ENCODE results near the gene MAP7D1. TPM values are rescaled to one million over a fixed set of nuclear protein-coding genes. Genes with fewer than 3 reads are reported as not detected.
A peak's percentile ranks its signal among the peaks of the same experiment; 100 is the strongest.

MAP7D1 gene
- polyA plus RNA-seq, 1 of the 3 experiments (the other 2 are of a cell fraction): 69.9 TPM

DNA sequence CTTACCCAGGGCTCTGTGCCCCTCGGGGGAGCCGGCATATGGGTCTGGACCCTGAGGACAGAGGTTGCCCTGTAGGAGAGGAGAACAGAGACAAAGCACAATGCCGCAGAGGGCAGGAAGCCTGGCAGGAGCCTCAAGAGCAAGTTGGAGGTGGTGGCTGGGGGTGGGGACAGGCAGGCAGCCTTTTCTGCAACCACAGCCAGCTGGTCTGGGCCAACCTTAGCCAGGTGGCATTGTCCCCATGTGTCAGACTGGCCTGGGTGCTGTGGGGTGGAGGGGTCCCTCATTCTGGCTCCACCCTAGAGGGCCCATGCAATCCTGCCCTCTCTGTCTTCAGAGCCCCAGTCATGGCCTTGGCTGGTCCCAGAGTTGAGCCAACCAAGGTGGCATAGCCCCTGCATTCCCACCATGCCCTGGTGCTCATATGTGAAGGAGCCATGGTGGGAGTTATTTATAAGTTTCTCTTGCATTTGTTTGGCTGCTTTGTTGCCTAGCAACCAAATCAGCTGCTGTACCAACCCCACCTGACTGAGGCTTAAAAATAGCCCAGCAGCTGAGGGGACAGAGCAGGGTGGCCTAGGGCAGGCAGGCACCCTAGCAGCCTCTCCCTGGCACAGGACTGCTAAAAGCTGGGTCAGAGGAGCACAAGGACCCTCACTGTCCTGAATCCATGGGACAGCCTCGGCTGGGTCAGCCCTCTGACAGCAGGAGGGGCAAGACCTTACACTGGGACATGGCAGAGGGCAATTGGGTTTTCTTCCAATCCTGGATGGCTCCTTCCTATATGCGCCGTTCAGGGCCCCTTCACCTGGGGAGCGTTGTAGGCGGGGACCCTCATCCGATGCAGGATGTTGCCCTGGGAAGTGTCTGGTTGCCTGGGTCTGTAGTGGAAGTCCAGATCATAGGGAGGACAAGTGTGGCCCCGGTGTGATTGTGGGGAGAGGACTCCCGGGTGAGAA lies 19.5 kb downstream of the MAP7D1 start:
- 90% methylated on average over 6 of the region's 11 CpGs for WGBS (ENCODE audit: low lambda C conversion rate)
- Histone ChIP-seq H3F3A (replicated peaks; ENCODE audit: insufficient read depth) (peaks cover 4% of the 10 kb centered on the region), H3K4me1 (ENCODE audit: control insufficient read depth in 1 of 2, insufficient read depth in 2 of 2, low read depth in 1 of 2, low read length in 1 of 2) (peaks cover 0 to 15% of the 10 kb centered on the region in 2 experiments; a peak in 2 of 4 replicates), H3K79me2 (ENCODE audit: insufficient read depth) (peaks cover 64% of the 10 kb centered on the region), H3K9me2 (no peaks in the 10 kb centered on the region), H3K36me3 (replicated peaks in 1 of 2; ENCODE audit: control insufficient read depth in 1 of 2, insufficient read depth in 2 of 2, low read length in 1 of 2) (peaks cover 58 to 75% of the 10 kb centered on the region in 2 experiments), H2AFZ (ENCODE audit: low read depth) (no peak overlapping the region), H3K4me2 (no peak overlapping the region), H3K27me3 (ENCODE audit: insufficient read depth) (no peaks in the 10 kb centered on the region), H4K20me1 (ENCODE audit: insufficient read depth) (peaks cover 41% of the 10 kb centered on the region), H3K9me3 (no peaks in the 10 kb centered on the region), H3K27ac (ENCODE audit: low read depth in 2 of 2, low read length in 1 of 2) (peak overlapping the region in 1 of 2 experiments; percentile 46; a peak in 2 of 4 replicates), H3K9ac (no peak overlapping the region; the same call in 1 of the 2 replicates), H3K4me3 (ENCODE audit: low read depth in 2 of 2, low read length in 1 of 2) (no peak overlapping the region)
- ChIA-PET POLR2A (no interaction called here), CTCF (interaction anchor here (1.0 to 1.5 kb wide), 2 partner anchors 13 to 14 kb away, joined by 3 to 5 read pairs; no protein-coding TSS in a partner anchor)
- DNase-seq: no peak
- no peak for TF ChIP-seq RXRA (IDR thresholded peaks at IDR 0.05; ENCODE audit: borderline replicate concordance, low read depth)

DNA sequence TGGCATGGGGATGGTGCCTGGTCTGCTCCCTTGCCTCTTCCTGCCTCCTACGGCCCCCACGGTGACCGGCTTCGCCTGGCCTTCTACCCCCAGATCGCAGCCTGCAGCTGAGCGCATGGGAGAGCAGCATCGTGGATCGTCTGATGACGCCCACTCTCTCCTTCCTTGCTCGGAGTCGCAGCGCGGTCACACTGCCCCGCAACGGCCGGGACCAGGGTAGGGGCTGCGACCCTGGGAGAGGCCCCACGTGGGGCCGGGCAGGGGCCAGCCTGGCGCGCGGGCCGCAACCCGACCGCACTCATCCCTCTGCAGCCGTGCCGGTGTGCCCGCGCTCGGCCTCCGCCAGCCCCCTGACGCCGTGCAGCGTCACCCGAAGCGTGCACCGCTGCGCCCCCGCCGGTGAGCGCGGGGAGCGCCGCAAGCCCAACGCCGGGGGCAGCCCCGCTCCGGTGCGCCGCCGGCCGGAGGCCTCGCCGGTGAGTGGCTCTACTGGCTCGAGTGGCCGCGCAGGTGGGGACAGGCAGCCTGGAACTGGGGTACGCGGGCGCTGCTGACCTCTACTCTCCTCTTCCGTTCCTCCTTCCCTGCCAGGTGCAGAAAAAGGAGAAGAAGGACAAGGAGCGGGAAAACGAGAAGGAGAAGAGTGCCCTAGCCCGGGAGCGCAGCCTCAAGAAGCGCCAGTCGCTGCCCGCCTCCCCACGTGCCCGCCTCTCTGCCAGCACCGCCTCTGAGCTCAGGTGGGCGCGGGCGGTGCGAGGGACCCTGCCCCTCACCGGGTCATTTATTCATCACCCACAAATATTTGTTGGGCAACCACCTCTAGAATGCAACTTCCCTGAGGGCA lies 20.4 kb downstream of the MAP7D1 start:
- ChIA-PET POLR2A (no interaction called here), CTCF (interaction anchor here (1.5 kb wide), 1 partner anchor 12 kb away, joined by 5 read pairs; no protein-coding TSS in a partner anchor)
- no peak overlapping the region for H3K4me2 ChIP-seq
- H3K4me1 ChIP-seq (ENCODE audit: control insufficient read depth in 1 of 2, insufficient read depth in 2 of 2, low read depth in 1 of 2, low read length in 1 of 2): peaks cover 0 to 15% of the 10 kb centered on the region in 2 experiments; a peak in 2 of 4 replicates
- no peaks in the 10 kb centered on the region for H3K9me3 ChIP-seq
- H3F3A ChIP-seq (replicated peaks; ENCODE audit: insufficient read depth): peaks cover 7% of the 10 kb centered on the region
- TF ChIP-seq, protein P1, sequence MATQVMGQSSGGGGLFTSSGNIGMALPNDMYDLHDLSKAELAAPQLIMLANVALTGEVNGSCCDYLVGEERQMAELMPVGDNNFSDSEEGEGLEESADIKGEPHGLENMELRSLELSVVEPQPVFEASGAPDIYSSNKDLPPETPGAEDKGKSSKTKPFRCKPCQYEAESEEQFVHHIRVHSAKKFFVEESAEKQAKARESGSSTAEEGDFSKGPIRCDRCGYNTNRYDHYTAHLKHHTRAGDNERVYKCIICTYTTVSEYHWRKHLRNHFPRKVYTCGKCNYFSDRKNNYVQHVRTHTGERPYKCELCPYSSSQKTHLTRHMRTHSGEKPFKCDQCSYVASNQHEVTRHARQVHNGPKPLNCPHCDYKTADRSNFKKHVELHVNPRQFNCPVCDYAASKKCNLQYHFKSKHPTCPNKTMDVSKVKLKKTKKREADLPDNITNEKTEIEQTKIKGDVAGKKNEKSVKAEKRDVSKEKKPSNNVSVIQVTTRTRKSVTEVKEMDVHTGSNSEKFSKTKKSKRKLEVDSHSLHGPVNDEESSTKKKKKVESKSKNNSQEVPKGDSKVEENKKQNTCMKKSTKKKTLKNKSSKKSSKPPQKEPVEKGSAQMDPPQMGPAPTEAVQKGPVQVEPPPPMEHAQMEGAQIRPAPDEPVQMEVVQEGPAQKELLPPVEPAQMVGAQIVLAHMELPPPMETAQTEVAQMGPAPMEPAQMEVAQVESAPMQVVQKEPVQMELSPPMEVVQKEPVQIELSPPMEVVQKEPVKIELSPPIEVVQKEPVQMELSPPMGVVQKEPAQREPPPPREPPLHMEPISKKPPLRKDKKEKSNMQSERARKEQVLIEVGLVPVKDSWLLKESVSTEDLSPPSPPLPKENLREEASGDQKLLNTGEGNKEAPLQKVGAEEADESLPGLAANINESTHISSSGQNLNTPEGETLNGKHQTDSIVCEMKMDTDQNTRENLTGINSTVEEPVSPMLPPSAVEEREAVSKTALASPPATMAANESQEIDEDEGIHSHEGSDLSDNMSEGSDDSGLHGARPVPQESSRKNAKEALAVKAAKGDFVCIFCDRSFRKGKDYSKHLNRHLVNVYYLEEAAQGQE (IDR thresholded peaks at IDR 0.05; ENCODE audit: low read depth, low read length): no peak
- TF ChIP-seq RFX5 (IDR thresholded peaks at IDR 0.05; ENCODE audit: low read length) (no peak), FOSL2 (IDR thresholded peaks at IDR 0.05; ENCODE audit: borderline replicate concordance, low read depth) (no peak), MEF2A (IDR thresholded peaks at IDR 0.05; ENCODE audit: borderline replicate concordance, low read depth) (no peak), JUND (IDR thresholded peaks at IDR 0.05) (no peak), FOXM1 (IDR thresholded peaks at IDR 0.05; ENCODE audit: low read depth) (no peak), POLR2AphosphoS5 (IDR thresholded peaks at IDR 0.05; ENCODE audit: low read depth, low read length) (no peak)
- TF ChIP-seq, protein P2, sequence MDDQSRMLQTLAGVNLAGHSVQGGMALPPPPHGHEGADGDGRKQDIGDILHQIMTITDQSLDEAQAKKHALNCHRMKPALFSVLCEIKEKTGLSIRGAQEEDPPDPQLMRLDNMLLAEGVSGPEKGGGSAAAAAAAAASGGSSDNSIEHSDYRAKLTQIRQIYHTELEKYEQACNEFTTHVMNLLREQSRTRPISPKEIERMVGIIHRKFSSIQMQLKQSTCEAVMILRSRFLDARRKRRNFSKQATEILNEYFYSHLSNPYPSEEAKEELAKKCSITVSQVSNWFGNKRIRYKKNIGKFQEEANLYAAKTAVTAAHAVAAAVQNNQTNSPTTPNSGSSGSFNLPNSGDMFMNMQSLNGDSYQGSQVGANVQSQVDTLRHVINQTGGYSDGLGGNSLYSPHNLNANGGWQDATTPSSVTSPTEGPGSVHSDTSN (IDR thresholded peaks at IDR 0.05): no peak
- TF ChIP-seq, protein P3, sequence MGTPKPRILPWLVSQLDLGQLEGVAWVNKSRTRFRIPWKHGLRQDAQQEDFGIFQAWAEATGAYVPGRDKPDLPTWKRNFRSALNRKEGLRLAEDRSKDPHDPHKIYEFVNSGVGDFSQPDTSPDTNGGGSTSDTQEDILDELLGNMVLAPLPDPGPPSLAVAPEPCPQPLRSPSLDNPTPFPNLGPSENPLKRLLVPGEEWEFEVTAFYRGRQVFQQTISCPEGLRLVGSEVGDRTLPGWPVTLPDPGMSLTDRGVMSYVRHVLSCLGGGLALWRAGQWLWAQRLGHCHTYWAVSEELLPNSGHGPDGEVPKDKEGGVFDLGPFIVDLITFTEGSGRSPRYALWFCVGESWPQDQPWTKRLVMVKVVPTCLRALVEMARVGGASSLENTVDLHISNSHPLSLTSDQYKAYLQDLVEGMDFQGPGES (IDR thresholded peaks at IDR 0.05; ENCODE audit: low read depth, low read length): no peak
- no peak for DNase-seq
- H3K9me2 ChIP-seq: no peaks in the 10 kb centered on the region
- H3K79me2 ChIP-seq (ENCODE audit: insufficient read depth): peaks cover 55% of the 10 kb centered on the region
- H2AFZ ChIP-seq (ENCODE audit: low read depth): no peak overlapping the region
- no peak overlapping the region for H3K4me3 ChIP-seq (ENCODE audit: low read depth in 2 of 2, low read length in 1 of 2)
- peaks cover 38% of the 10 kb centered on the region for H4K20me1 ChIP-seq (ENCODE audit: insufficient read depth)
- H3K9ac ChIP-seq: no peak overlapping the region
- 97% methylated on average over 31 of the region's 76 CpGs for WGBS (ENCODE audit: low lambda C conversion rate)
- no peaks in the 10 kb centered on the region for H3K27me3 ChIP-seq (ENCODE audit: insufficient read depth)
- peaks cover 59 to 78% of the 10 kb centered on the region in 2 experiments for H3K36me3 ChIP-seq (replicated peaks in 1 of 2; ENCODE audit: control insufficient read depth in 1 of 2, insufficient read depth in 2 of 2, low read length in 1 of 2)
- H3K27ac ChIP-seq (ENCODE audit: low read depth in 2 of 2, low read length in 1 of 2): peak overlapping the region in 1 of 2 experiments; percentile 46; a peak in 1 of 4 replicates

All from SK-N-SH (cell line).